HepG2 (cell line): ENCODE data around the gene RPL41. TPM values are rescaled to one million over a fixed set of nuclear protein-coding genes. Genes with fewer than 3 reads are reported as not detected.

ENCODE experiments used
- DPF2 ChIP-seq: sonication (generic); formaldehyde crosslinking; IDR thresholded peaks from 2 replicates; pipeline ENCODE4 v1.4.0; 2020; ENCODE audit warnings: mild to moderate bottlenecking, low read depth, missing genetic modification reagents, borderline replicate concordance
- HHEX ChIP-seq: IDR thresholded peaks from 2 replicates; pipeline ENCODE4 v1.6.1; 2016; ENCODE audit warnings: control low read depth
- HMGA1 ChIP-seq: sonication (generic); formaldehyde crosslinking; conservative IDR thresholded peaks from 2 replicates; pipeline ENCODE4 v1.4.0; 2020; ENCODE audit warnings: missing genetic modification reagents
- RELA ChIP-seq: sonication (generic); formaldehyde crosslinking; IDR thresholded peaks from 2 replicates; pipeline ENCODE4 v1.4.0; 2020; ENCODE audit warnings: missing genetic modification reagents
- SNAI1 ChIP-seq: sonication (generic); formaldehyde crosslinking; IDR thresholded peaks from 2 replicates; pipeline ENCODE4 v1.5.0; 2020; ENCODE audit warnings: mild to moderate bottlenecking, missing genetic modification reagents, borderline replicate concordance
- SYNCRIP ChIP-seq: fragments of 200-400 bp; formaldehyde crosslinking; IDR thresholded peaks from 2 replicates; pipeline ENCODE4 v1.6.1; 2018; ENCODE audit warnings: mild to moderate bottlenecking, low read depth, low read length; ENCODE audit not compliant: insufficient read depth
- THAP8 ChIP-seq: sonication (generic); formaldehyde crosslinking; IDR thresholded peaks from 2 replicates; pipeline ENCODE4 v1.5.1; 2020; ENCODE audit warnings: missing genetic modification reagents, mild to moderate bottlenecking, borderline replicate concordance
- ZBTB46 ChIP-seq: sonication (generic); formaldehyde crosslinking; IDR thresholded peaks from 2 replicates; pipeline ENCODE4 v1.4.0; 2020; ENCODE audit warnings: mild to moderate bottlenecking, missing genetic modification reagents, borderline replicate concordance
- ZNF253 ChIP-seq: sonication (generic); formaldehyde crosslinking; IDR thresholded peaks from 2 replicates; pipeline ENCODE4 v1.8.0; 2022; ENCODE audit warnings: mild to moderate bottlenecking, missing genetic modification reagents, borderline replicate concordance
- ZNF350 ChIP-seq: sonication (generic); formaldehyde crosslinking; IDR thresholded peaks from 2 replicates; pipeline ENCODE4 v1.4.0; 2020; ENCODE audit warnings: mild to moderate bottlenecking, low read depth, missing genetic modification reagents, borderline replicate concordance
- ZNF556 ChIP-seq: sonication (generic); formaldehyde crosslinking; IDR thresholded peaks from 2 replicates; pipeline ENCODE4 v1.4.0; 2020; ENCODE audit warnings: mild to moderate bottlenecking, missing genetic modification reagents, borderline replicate concordance
- ZNF616 ChIP-seq: sonication (generic); formaldehyde crosslinking; IDR thresholded peaks from 2 replicates; pipeline ENCODE4 v1.5.0; 2020; ENCODE audit warnings: low read depth, mild to moderate bottlenecking, missing genetic modification reagents
- ZNF777 ChIP-seq: sonication (generic); formaldehyde crosslinking; IDR thresholded peaks from 2 replicates; pipeline ENCODE4 v1.4.0; 2020; ENCODE audit warnings: missing genetic modification reagents
- ZNF792 ChIP-seq: IDR thresholded peaks from 2 replicates; pipeline ENCODE4 v1.6.1; 2016
- ZSCAN31 ChIP-seq: sonication (generic); formaldehyde crosslinking; IDR thresholded peaks from 2 replicates; pipeline ENCODE4 v1.5.0; 2020; ENCODE audit warnings: low read depth, mild to moderate bottlenecking, missing genetic modification reagents
- polyA plus RNA-seq, 8 experiments: library from polyadenylated mRNA; depleted of rRNA in 3 of 8; stranded (reverse) in 7 of 8; unstranded in 1 of 8; fragments of >200 nt; fragmentation: Illumina TruSeq in 4 of 8; extraction: Trizol in 4 of 8; gene quantifications; 2 replicates each; pipeline versions ENCODE4 v1.2.1 to v1.2.3, GENCODE V29; 2011 to 2016; ENCODE audit warnings: low read depth in 4 of 8, missing spikeins in 1 of 8, mixed read lengths in 1 of 8; ENCODE audit not compliant: insufficient read depth in 1 of 8
- total RNA-seq, 5 experiments: library from RNA; depleted of rRNA; stranded (reverse); fragments of >200 nt; fragmentation: Illumina TruSeq; extraction: Trizol; gene quantifications; 2 replicates each; pipeline ENCODE4 v1.2.3, GENCODE V29; 2016; ENCODE audit warnings: low read depth in 1 of 5
- TF ChIP-seq, protein P1 (sequence below): sonication (generic); formaldehyde crosslinking; IDR thresholded peaks from 2 replicates; pipeline ENCODE4 v1.5.0; 2020; ENCODE audit warnings: missing genetic modification reagents
- TF ChIP-seq, protein P2 (sequence below): sonication (generic); formaldehyde crosslinking; IDR thresholded peaks from 2 replicates; pipeline ENCODE4 v1.4.0; 2020; ENCODE audit warnings: missing genetic modification reagents

The RPL41 gene
- total and polyA plus RNA-seq, 2 of the 13 experiments (the other 11 are each of a cell fraction or from before 2014, with no cell fraction given) = 4,012 to 7,670 TPM

GRCh38 chr12:56128670-56129205 is 12.3 kb downstream of the RPL41 start (continued):
- TF ChIP-seq SNAI1 (CRISPR knock-in tag) (0 out of 2 replicates have a peak, but pooled peaks have one; percentile 62), ZNF253 (CRISPR knock-in tag) (no peak), ZBTB46 (no peak), ZNF556 (CRISPR knock-in tag) (no peak), ZNF777 (0 out of 2 replicates have a peak, but pooled peaks have one; percentile 15), DPF2 (CRISPR knock-in tag) (no peak), ZSCAN31 (no peak), ZNF616 (CRISPR knock-in tag) (no peak), ZNF792 (no peak), HHEX (CRISPR knock-in tag) (no peak), HMGA1 (CRISPR knock-in tag) (no peak), ZNF350 (CRISPR knock-in tag) (no peak), SYNCRIP (no peak), RELA (CRISPR knock-in tag) (0 out of 2 replicates have a peak, but pooled peaks have one; percentile 4), THAP8 (CRISPR knock-in tag) (no peak)
- TF ChIP-seq, protein P1, sequence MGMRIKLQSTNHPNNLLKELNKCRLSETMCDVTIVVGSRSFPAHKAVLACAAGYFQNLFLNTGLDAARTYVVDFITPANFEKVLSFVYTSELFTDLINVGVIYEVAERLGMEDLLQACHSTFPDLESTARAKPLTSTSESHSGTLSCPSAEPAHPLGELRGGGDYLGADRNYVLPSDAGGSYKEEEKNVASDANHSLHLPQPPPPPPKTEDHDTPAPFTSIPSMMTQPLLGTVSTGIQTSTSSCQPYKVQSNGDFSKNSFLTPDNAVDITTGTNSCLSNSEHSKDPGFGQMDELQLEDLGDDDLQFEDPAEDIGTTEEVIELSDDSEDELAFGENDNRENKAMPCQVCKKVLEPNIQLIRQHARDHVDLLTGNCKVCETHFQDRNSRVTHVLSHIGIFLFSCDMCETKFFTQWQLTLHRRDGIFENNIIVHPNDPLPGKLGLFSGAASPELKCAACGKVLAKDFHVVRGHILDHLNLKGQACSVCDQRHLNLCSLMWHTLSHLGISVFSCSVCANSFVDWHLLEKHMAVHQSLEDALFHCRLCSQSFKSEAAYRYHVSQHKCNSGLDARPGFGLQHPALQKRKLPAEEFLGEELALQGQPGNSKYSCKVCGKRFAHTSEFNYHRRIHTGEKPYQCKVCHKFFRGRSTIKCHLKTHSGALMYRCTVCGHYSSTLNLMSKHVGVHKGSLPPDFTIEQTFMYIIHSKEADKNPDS (CRISPR knock-in tag) = 0 out of 2 replicates have a peak, but pooled peaks have one; percentile 44
- TF ChIP-seq, protein P2, sequence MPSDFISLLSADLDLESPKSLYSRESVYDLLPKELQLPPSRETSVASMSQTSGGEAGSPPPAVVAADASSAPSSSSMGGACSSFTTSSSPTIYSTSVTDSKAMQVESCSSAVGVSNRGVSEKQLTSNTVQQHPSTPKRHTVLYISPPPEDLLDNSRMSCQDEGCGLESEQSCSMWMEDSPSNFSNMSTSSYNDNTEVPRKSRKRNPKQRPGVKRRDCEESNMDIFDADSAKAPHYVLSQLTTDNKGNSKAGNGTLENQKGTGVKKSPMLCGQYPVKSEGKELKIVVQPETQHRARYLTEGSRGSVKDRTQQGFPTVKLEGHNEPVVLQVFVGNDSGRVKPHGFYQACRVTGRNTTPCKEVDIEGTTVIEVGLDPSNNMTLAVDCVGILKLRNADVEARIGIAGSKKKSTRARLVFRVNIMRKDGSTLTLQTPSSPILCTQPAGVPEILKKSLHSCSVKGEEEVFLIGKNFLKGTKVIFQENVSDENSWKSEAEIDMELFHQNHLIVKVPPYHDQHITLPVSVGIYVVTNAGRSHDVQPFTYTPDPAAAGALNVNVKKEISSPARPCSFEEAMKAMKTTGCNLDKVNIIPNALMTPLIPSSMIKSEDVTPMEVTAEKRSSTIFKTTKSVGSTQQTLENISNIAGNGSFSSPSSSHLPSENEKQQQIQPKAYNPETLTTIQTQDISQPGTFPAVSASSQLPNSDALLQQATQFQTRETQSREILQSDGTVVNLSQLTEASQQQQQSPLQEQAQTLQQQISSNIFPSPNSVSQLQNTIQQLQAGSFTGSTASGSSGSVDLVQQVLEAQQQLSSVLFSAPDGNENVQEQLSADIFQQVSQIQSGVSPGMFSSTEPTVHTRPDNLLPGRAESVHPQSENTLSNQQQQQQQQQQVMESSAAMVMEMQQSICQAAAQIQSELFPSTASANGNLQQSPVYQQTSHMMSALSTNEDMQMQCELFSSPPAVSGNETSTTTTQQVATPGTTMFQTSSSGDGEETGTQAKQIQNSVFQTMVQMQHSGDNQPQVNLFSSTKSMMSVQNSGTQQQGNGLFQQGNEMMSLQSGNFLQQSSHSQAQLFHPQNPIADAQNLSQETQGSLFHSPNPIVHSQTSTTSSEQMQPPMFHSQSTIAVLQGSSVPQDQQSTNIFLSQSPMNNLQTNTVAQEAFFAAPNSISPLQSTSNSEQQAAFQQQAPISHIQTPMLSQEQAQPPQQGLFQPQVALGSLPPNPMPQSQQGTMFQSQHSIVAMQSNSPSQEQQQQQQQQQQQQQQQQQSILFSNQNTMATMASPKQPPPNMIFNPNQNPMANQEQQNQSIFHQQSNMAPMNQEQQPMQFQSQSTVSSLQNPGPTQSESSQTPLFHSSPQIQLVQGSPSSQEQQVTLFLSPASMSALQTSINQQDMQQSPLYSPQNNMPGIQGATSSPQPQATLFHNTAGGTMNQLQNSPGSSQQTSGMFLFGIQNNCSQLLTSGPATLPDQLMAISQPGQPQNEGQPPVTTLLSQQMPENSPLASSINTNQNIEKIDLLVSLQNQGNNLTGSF = no peak
